Stimulated activated naive CD8-positive, alpha-beta T cell treated with anti-CD3 and anti-CD28 coated beads, Interleukin-15, Interleukin-2, amounts not matched to agents 100 U/mL and 50 U/mL, for 24 hours (primary cell): ENCODE results near the gene GPER1.
"Not testable (repeated sequence)": the region's sequence is repeated elsewhere in the genome, so short reads cannot be mapped to it uniquely, and the experiment has no call there.

Experiments
- ATAC-seq: fragments of 150-1000 bp; cut with Tn5 transposase; one replicate; pipeline ENCODE4 v1.10.0; 2021
- DNase-seq: peaks from one replicate; pipeline ENCODE4 v3.0.0; 2021

Gene GPER1

GRCh38 chr7:1103789-1104515, 16.0 kb downstream of the GPER1 start:
- ATAC-seq (no peak), DNase-seq (no peak)

GRCh38 chr7:1104516-1105179, 16.7 kb downstream of the GPER1 start:
- DNase-seq (no peak), ATAC-seq (no peak)

GRCh38 chr7:1105189-1105588, 17.3 kb downstream of the GPER1 start:
- DNase-seq: no peak

GRCh38 chr7:1106063-1106792, 18.3 kb downstream of the GPER1 start:
- no peak for DNase-seq
- ATAC-seq: no peak

More at GRCh38 chr7:1105189-1105588, 17.3 kb downstream of the GPER1 start:
- ATAC-seq: no peak

GRCh38 chr7:1106793-1107421, 19.0 kb downstream of the GPER1 start:
- no peak for ATAC-seq
- no peak for DNase-seq

- ATAC-seq (no peak), DNase-seq (no peak)
Measured at GRCh38 chr7:1108264-1108920, 20.5 kb downstream of the GPER1 start.

- DNase-seq (no peak), ATAC-seq (no peak)
Measured at GRCh38 chr7:1109581-1110310, 21.8 kb downstream of the GPER1 start.

GRCh38 chr7:1110358-1110757, 22.4 kb downstream of the GPER1 start:
- DNase-seq: no peak

GRCh38 chr7:1111156-1111555, 23.2 kb downstream of the GPER1 start:
- no peak for DNase-seq
- ATAC-seq: no peak

More at GRCh38 chr7:1110358-1110757, 22.4 kb downstream of the GPER1 start:
- ATAC-seq: no peak

- DNase-seq (no peak), ATAC-seq (no peak)
Measured at GRCh38 chr7:1112109-1112508, 24.2 kb downstream of the GPER1 start.

GRCh38 chr7:1112625-1113547, 25.0 kb downstream of the GPER1 start:
- no peak for ATAC-seq
- DNase-seq: no peak

GRCh38 chr7:1113548-1113885, 25.6 kb downstream of the GPER1 start:
- DNase-seq (no peak), ATAC-seq (no peak)

GRCh38 chr7:1114088-1114487, 26.2 kb downstream of the GPER1 start:
- ATAC-seq (no peak), DNase-seq (no peak)

- no peak for DNase-seq
Measured at GRCh38 chr7:1114505-1114904, 26.6 kb downstream of the GPER1 start.

GRCh38 chr7:1115171-1116045, 27.5 kb downstream of the GPER1 start:
- ATAC-seq, DNase-seq: not testable (repeated sequence)

More at GRCh38 chr7:1114505-1114904, 26.6 kb downstream of the GPER1 start:
- no peak for ATAC-seq

- DNase-seq, ATAC-seq: not testable (repeated sequence)
Measured at GRCh38 chr7:1116383-1117008, 28.6 kb downstream of the GPER1 start.

- ATAC-seq (no peak), DNase-seq (no peak)
Measured at GRCh38 chr7:1117321-1117928, 29.5 kb downstream of the GPER1 start.

GRCh38 chr7:1119201-1119600, 31.3 kb downstream of the GPER1 start:
- DNase-seq: no peak
- ATAC-seq: no peak
